ENCODE results near the gene AP1S2. TPM values are rescaled to one million over a fixed set of nuclear protein-coding genes. Genes with fewer than 3 reads are reported as not detected.
A peak's percentile ranks its signal among the peaks of the same experiment; 100 is the strongest.

AP1S2 gene
- polyA plus RNA-seq, 1 donor (not counting 4 experiments of a cell fraction or from before 2014, with no cell fraction given) = 15.0 TPM

- Histone ChIP-seq H3K9ac (ENCODE audit: control insufficient read depth, extremely low read depth, insufficient read depth, low read length) (no peak overlapping the region), H4K20me1 (ENCODE audit: control insufficient read depth, extremely low read depth, insufficient read depth, low read length) (no peaks in the 10 kb centered on the region), H3K4me3 (ENCODE audit: control insufficient read depth in 2 of 3, extremely low read depth in 1 of 3, insufficient read depth in 2 of 3, low read depth in 1 of 3, low read length in 3 of 3) (no peak overlapping the region), H3K4me2 (ENCODE audit: control insufficient read depth, extremely low read depth, insufficient read depth, low read depth, low read length) (no peak overlapping the region), H3K4me1 (ENCODE audit: control insufficient read depth, extremely low read depth, insufficient read depth, low read length) (no peaks in the 10 kb centered on the region), H3K9me1 (ENCODE audit: control insufficient read depth, extremely low read depth, insufficient read depth, low read length) (no peaks in the 10 kb centered on the region), H3K27ac (ENCODE audit: control insufficient read depth, insufficient read depth, low read length) (no peak overlapping the region), H3K79me2 (ENCODE audit: control insufficient read depth, insufficient read depth, low read length) (no peaks in the 10 kb centered on the region), H2AFZ (ENCODE audit: control insufficient read depth, low read length) (no peak overlapping the region), H3K36me3 (ENCODE audit: control insufficient read depth in 2 of 2, extremely low read depth in 1 of 2, insufficient read depth in 2 of 2, low read length in 2 of 2) (peaks cover 10 to 17% of the 10 kb centered on the region in 2 experiments), H3K9me3 (ENCODE audit: control insufficient read depth, low read depth, low read length) (no peaks in the 10 kb centered on the region), H3K27me3 (ENCODE audit: control insufficient read depth, extremely low read depth, insufficient read depth, low read length) (no peaks in the 10 kb centered on the region)
- dilution Hi-C loops (cut with MboI; ENCODE audit: extremely low pct_ligation_motif_present, low sequenced_read_pairs) = no loop called here
- peak in 1 of 3 experiments; percentile 4 for TF ChIP-seq CTCF (optimal IDR thresholded peaks at IDR 0.05 in 1 of 3, IDR thresholded peaks at IDR 0.05 in 1 of 3, conservative IDR thresholded peaks at IDR 0.05 in 1 of 3; ENCODE audit: extremely low read depth in 1 of 3, insufficient read depth in 2 of 3, low read length in 3 of 3)
- TF ChIP-seq EZH2 (IDR thresholded peaks at IDR 0.05; ENCODE audit: low read length) = no peak
- FAIRE-seq (no peak), DNase-seq (ENCODE audit: low read depth, low spot score) (no peak)
Observed at GRCh38 chrX:15816438-15816809, 38.2 kb downstream of the AP1S2 start.

- FAIRE-seq = no peak
- H2AFZ ChIP-seq (ENCODE audit: control insufficient read depth, low read length) = no peak overlapping the region
- H3K4me3 ChIP-seq (ENCODE audit: control insufficient read depth in 2 of 3, extremely low read depth in 1 of 3, insufficient read depth in 2 of 3, low read depth in 1 of 3, low read length in 3 of 3) = no peak overlapping the region
- H3K4me1 ChIP-seq (ENCODE audit: control insufficient read depth, extremely low read depth, insufficient read depth, low read length) = no peaks in the 10 kb centered on the region
- H3K27me3 ChIP-seq (ENCODE audit: control insufficient read depth, extremely low read depth, insufficient read depth, low read length) = no peaks in the 10 kb centered on the region
- H3K36me3 ChIP-seq (ENCODE audit: control insufficient read depth in 2 of 2, extremely low read depth in 1 of 2, insufficient read depth in 2 of 2, low read length in 2 of 2) = peaks cover 10 to 19% of the 10 kb centered on the region in 2 experiments
- no peak overlapping the region for H3K4me2 ChIP-seq (ENCODE audit: control insufficient read depth, extremely low read depth, insufficient read depth, low read depth, low read length)
- no peak for DNase-seq (ENCODE audit: low read depth, low spot score)
- H3K79me2 ChIP-seq (ENCODE audit: control insufficient read depth, insufficient read depth, low read length) = no peaks in the 10 kb centered on the region
- no peak overlapping the region for H3K27ac ChIP-seq (ENCODE audit: control insufficient read depth, insufficient read depth, low read length)
- TF ChIP-seq EZH2 (IDR thresholded peaks at IDR 0.05; ENCODE audit: low read length) (no peak), CTCF (optimal IDR thresholded peaks at IDR 0.05 in 1 of 3, IDR thresholded peaks at IDR 0.05 in 1 of 3, conservative IDR thresholded peaks at IDR 0.05 in 1 of 3; ENCODE audit: extremely low read depth in 1 of 3, insufficient read depth in 2 of 3, low read length in 3 of 3) (peak; percentile 19 to 59 (median 31))
- H3K9me3 ChIP-seq (ENCODE audit: control insufficient read depth, low read depth, low read length) = no peaks in the 10 kb centered on the region
- dilution Hi-C loops (cut with MboI; ENCODE audit: extremely low pct_ligation_motif_present, low sequenced_read_pairs) = no loop called here
- H3K9ac ChIP-seq (ENCODE audit: control insufficient read depth, extremely low read depth, insufficient read depth, low read length) = no peak overlapping the region
- no peaks in the 10 kb centered on the region for H3K9me1 ChIP-seq (ENCODE audit: control insufficient read depth, extremely low read depth, insufficient read depth, low read length)
- H4K20me1 ChIP-seq (ENCODE audit: control insufficient read depth, extremely low read depth, insufficient read depth, low read length) = no peaks in the 10 kb centered on the region
Observed at GRCh38 chrX:15815779-15816437, 38.7 kb downstream of the AP1S2 start.
